SK-N-SH treated with all-trans-retinoic acid at 6 μM for 48 hours (cell line): ENCODE results near the gene ZNF142.

ENCODE experiments used
- ATAC-seq: fragments of 200-7000 bp; cut with Tn5 transposase; 3 replicates; pipeline ENCODE4 v1.9.1; 2020; ENCODE audit warnings: mild to moderate bottlenecking, moderate library complexity
- ARNTL ChIP-seq: fragments of 450-650 bp; formaldehyde crosslinking; IDR thresholded peaks from 2 replicates; pipeline ENCODE4 v1.5.0; 2020; ENCODE audit warnings: low read depth, mild to moderate bottlenecking, moderate library complexity, borderline replicate concordance
- BACH2 ChIP-seq: fragments of 250-450 bp; sonication (Bioruptor Pico); IDR thresholded peaks from 2 replicates; pipeline ENCODE4 v1.9.0; 2021; ENCODE audit warnings: mild to moderate bottlenecking, borderline replicate concordance
- CREB5 ChIP-seq: fragments of 250-450 bp; sonication (Bioruptor Pico); IDR thresholded peaks from 2 replicates; pipeline ENCODE4 v1.5.1; 2020; ENCODE audit warnings: low read depth, mild to moderate bottlenecking, moderate library complexity
- CSDC2 ChIP-seq: fragments of 250-450 bp; sonication (Bioruptor Pico); IDR thresholded peaks from 2 replicates; pipeline ENCODE4 v1.5.0; 2020; ENCODE audit warnings: mild to moderate bottlenecking, moderate library complexity
- CSRNP3 ChIP-seq: fragments of 250-450 bp; sonication (Bioruptor Pico); IDR thresholded peaks from 2 replicates; pipeline ENCODE4 v1.5.1; 2021; ENCODE audit warnings: mild to moderate bottlenecking, moderate library complexity
- ESRRG ChIP-seq: fragments of 250-450 bp; sonication (Bioruptor Pico); IDR thresholded peaks from 2 replicates; pipeline ENCODE4 v1.6.1; 2021; ENCODE audit warnings: mild to moderate bottlenecking
- GLIS3 ChIP-seq: fragments of 250-450 bp; sonication (Bioruptor Pico); IDR thresholded peaks from 2 replicates; pipeline ENCODE4 v1.5.0; 2020; ENCODE audit warnings: mild to moderate bottlenecking, moderate library complexity
- ISL1 ChIP-seq: fragments of 250-450 bp; sonication (Bioruptor Pico); IDR thresholded peaks from 2 replicates; pipeline ENCODE4 v2.1.2; 2022; ENCODE audit warnings: mild to moderate bottlenecking, moderate library complexity
- OSR1 ChIP-seq: fragments of 250-450 bp; sonication (Bioruptor Pico); IDR thresholded peaks from 2 replicates; pipeline ENCODE4 v1.8.0; 2022; ENCODE audit warnings: moderate library complexity, mild to moderate bottlenecking, inconsistent platforms
- PATZ1 ChIP-seq: fragments of 250-450 bp; sonication (Bioruptor Pico); IDR thresholded peaks from 2 replicates; pipeline ENCODE4 v1.8.0; 2020; ENCODE audit warnings: mild to moderate bottlenecking, moderate library complexity, borderline replicate concordance
- POU6F1 ChIP-seq: fragments of 250-450 bp; sonication (Bioruptor Pico); IDR thresholded peaks from 2 replicates; pipeline ENCODE4 v1.8.0; 2021; ENCODE audit warnings: low read depth, mild to moderate bottlenecking, moderate library complexity, borderline replicate concordance
- PPARA ChIP-seq: fragments of 250-450 bp; sonication (Bioruptor Pico); IDR thresholded peaks from 2 replicates; pipeline ENCODE4 v1.5.0; 2020; ENCODE audit warnings: mild to moderate bottlenecking, borderline replicate concordance
- RARB ChIP-seq: fragments of 250-450 bp; sonication (Bioruptor Pico); IDR thresholded peaks from 2 replicates; pipeline ENCODE4 v1.8.0; 2021; ENCODE audit warnings: mild to moderate bottlenecking, moderate library complexity
- SNAI2 ChIP-seq: fragments of 250-450 bp; sonication (Bioruptor Pico); IDR thresholded peaks from 2 replicates; pipeline ENCODE4 v1.5.0; 2020; ENCODE audit warnings: mild to moderate bottlenecking, moderate library complexity
- TCF4 ChIP-seq: fragments of 250-450 bp; sonication (Bioruptor Pico); IDR thresholded peaks from 2 replicates; pipeline ENCODE4 v1.8.0; 2021; ENCODE audit warnings: mild to moderate bottlenecking, moderate library complexity, borderline replicate concordance
- TOX ChIP-seq: fragments of 250-450 bp; sonication (Bioruptor Pico); IDR thresholded peaks from 2 replicates; pipeline ENCODE4 v1.8.0; 2021; ENCODE audit warnings: mild to moderate bottlenecking, moderate library complexity, borderline replicate concordance
- TSHZ2 ChIP-seq: fragments of 250-450 bp; sonication (Bioruptor Pico); IDR thresholded peaks from 2 replicates; pipeline ENCODE4 v1.5.0; 2020; ENCODE audit warnings: mild to moderate bottlenecking, moderate library complexity
- ZC3H10 ChIP-seq: fragments of 250-450 bp; sonication (Bioruptor Pico); IDR thresholded peaks from 2 replicates; pipeline ENCODE4 v1.5.1; 2021; ENCODE audit warnings: mild to moderate bottlenecking, moderate library complexity
- ZFP3 ChIP-seq: fragments of 250-450 bp; sonication (Bioruptor Pico); IDR thresholded peaks from 2 replicates; pipeline ENCODE4 v1.5.0; 2020; ENCODE audit warnings: mild to moderate bottlenecking, moderate library complexity
- ZFP30 ChIP-seq: fragments of 450-650 bp; formaldehyde crosslinking; IDR thresholded peaks from 2 replicates; pipeline ENCODE4 v1.5.0; 2022; ENCODE audit warnings: mild to moderate bottlenecking, moderate library complexity
- ZNF565 ChIP-seq: fragments of 450-650 bp; formaldehyde crosslinking; conservative IDR thresholded peaks from 2 replicates; pipeline ENCODE4 v1.5.0; 2020; ENCODE audit warnings: low read depth, mild to moderate bottlenecking, moderate library complexity
- ZNF70 ChIP-seq: fragments of 450-650 bp; formaldehyde crosslinking; IDR thresholded peaks from 2 replicates; pipeline ENCODE4 v1.5.0; 2020; ENCODE audit warnings: mild to moderate bottlenecking, moderate library complexity

ZNF142 gene

GRCh38 chr2:218627939-218628338 is 31.5 kb downstream of the ZNF142 start (continued):
- no peak for TF ChIP-seq OSR1
- TF ChIP-seq ZFP30 (CRISPR knock-in tag), result no peak
- TF ChIP-seq GLIS3, result no peak
- no peak for TF ChIP-seq ESRRG (CRISPR knock-in tag)
- no peak for TF ChIP-seq PPARA (CRISPR knock-in tag)
- TF ChIP-seq ARNTL (CRISPR knock-in tag), result no peak
- no peak for TF ChIP-seq ISL1
- no peak for TF ChIP-seq TCF4 (CRISPR knock-in tag)
- no peak for TF ChIP-seq PATZ1 (CRISPR knock-in tag)
- no peak for TF ChIP-seq ZNF70
- TF ChIP-seq, all 23 proteins: peak for 0

GRCh38 chr2:218626369-218626768 is 33.1 kb downstream of the ZNF142 start:
- TF ChIP-seq ZC3H10 (CRISPR knock-in tag), result no peak
- TF ChIP-seq CSRNP3, result no peak
- no peak for TF ChIP-seq SNAI2 (CRISPR knock-in tag)
- TF ChIP-seq ESRRG (CRISPR knock-in tag), result no peak
- no peak for TF ChIP-seq OSR1
- no peak for TF ChIP-seq TSHZ2 (CRISPR knock-in tag)
- TF ChIP-seq GLIS3, result no peak
- TF ChIP-seq CREB5 (CRISPR knock-in tag), result no peak
- ATAC-seq, result no peak

GRCh38 chr2:218623366-218623705 is 36.1 kb downstream of the ZNF142 start:
- ATAC-seq, result no peak
- no peak for TF ChIP-seq ZFP3 (CRISPR knock-in tag)
- no peak for TF ChIP-seq ESRRG (CRISPR knock-in tag)
- no peak for TF ChIP-seq SNAI2 (CRISPR knock-in tag)
- TF ChIP-seq ZC3H10 (CRISPR knock-in tag), result no peak
- no peak for TF ChIP-seq PPARA (CRISPR knock-in tag)
- no peak for TF ChIP-seq CSDC2
- no peak for TF ChIP-seq BACH2 (CRISPR knock-in tag)
- TF ChIP-seq ZFP30 (CRISPR knock-in tag), result no peak
- TF ChIP-seq ZNF565 (CRISPR knock-in tag), result no peak
- TF ChIP-seq ISL1, result no peak
- TF ChIP-seq ARNTL (CRISPR knock-in tag), result no peak
- TF ChIP-seq CSRNP3, result no peak
- TF ChIP-seq PATZ1 (CRISPR knock-in tag), result no peak
- TF ChIP-seq ZNF70, result no peak
- no peak for TF ChIP-seq GLIS3
- no peak for TF ChIP-seq RARB
- no peak for TF ChIP-seq TSHZ2 (CRISPR knock-in tag)
- TF ChIP-seq POU6F1 (CRISPR knock-in tag), result no peak
- TF ChIP-seq TOX (CRISPR knock-in tag), result no peak
- no peak for TF ChIP-seq TCF4 (CRISPR knock-in tag)
